ENCODE data around the gene FXYD1. TPM values are rescaled to one million over a fixed set of nuclear protein-coding genes. Genes with fewer than 3 reads are reported as not detected.

The FXYD1 gene
- total RNA-seq, 1 experiment from 2014 or later: not detected

DNA sequence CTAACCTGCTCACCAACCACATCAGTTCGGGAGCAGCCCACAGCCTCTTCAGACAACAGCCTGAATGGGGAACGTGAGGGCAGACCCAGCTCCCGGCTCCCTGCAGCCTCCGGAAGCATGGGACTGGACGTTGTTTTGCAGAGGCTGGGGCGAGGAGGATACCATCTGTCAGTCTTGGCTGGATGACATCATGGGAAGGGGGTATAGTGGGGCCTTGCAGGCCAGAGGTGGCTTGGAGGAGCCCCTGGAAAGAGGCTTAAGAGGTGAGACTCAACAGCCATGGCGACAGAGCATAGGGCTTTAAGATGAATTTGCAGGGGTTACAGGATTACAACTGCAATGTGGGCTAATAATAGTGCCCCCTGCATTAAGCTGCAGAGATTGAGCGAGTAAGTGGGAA is 21.5 kb upstream of the FXYD1 start:
- intact Hi-C loops (cut with micrococcal nuclease; ENCODE audit: unreplicated experiment) (no loop called here), in situ Hi-C loops (cut with HindIII; ENCODE audit: low pct_unique_long_range_greater_than_20kb, low sequenced_read_pairs) (no loop called here)
- 0 out of 2 replicates have a peak, but pooled peaks cover 2% of the 10 kb centered on the region for H3K27me3 ChIP-seq (ENCODE audit: control insufficient read depth, insufficient read depth, low read length)
- H3K36me3 ChIP-seq (ENCODE audit: control insufficient read depth, insufficient read depth, low read length): no peaks in the 10 kb centered on the region
- no peak overlapping the region for H3K4me3 ChIP-seq (ENCODE audit: low read depth in 2 of 2, low read length in 2 of 2)
- POLR2A ChIA-PET: no interaction called here
- no peaks in the 10 kb centered on the region for H3K4me1 ChIP-seq (ENCODE audit: control insufficient read depth, insufficient read depth, low read length)
- H3K27ac ChIP-seq (ENCODE audit: low read length): no peak overlapping the region
- no peak for DNase-seq (ENCODE audit: low read depth, low spot score)
- no peaks in the 10 kb centered on the region for H3K9me3 ChIP-seq (ENCODE audit: control insufficient read depth, insufficient read depth, low read depth, low read length)
- TF ChIP-seq TCF7L2 (IDR thresholded peaks at IDR 0.05; ENCODE audit: low read depth, low read length) (no peak), SIN3A (IDR thresholded peaks at IDR 0.05; ENCODE audit: borderline replicate concordance, insufficient read depth, low read depth, low read length) (no peak), POLR2AphosphoS5 (IDR thresholded peaks at IDR 0.05; ENCODE audit: low read depth, low read length) (no peak)
- TF ChIP-seq, protein P1, sequence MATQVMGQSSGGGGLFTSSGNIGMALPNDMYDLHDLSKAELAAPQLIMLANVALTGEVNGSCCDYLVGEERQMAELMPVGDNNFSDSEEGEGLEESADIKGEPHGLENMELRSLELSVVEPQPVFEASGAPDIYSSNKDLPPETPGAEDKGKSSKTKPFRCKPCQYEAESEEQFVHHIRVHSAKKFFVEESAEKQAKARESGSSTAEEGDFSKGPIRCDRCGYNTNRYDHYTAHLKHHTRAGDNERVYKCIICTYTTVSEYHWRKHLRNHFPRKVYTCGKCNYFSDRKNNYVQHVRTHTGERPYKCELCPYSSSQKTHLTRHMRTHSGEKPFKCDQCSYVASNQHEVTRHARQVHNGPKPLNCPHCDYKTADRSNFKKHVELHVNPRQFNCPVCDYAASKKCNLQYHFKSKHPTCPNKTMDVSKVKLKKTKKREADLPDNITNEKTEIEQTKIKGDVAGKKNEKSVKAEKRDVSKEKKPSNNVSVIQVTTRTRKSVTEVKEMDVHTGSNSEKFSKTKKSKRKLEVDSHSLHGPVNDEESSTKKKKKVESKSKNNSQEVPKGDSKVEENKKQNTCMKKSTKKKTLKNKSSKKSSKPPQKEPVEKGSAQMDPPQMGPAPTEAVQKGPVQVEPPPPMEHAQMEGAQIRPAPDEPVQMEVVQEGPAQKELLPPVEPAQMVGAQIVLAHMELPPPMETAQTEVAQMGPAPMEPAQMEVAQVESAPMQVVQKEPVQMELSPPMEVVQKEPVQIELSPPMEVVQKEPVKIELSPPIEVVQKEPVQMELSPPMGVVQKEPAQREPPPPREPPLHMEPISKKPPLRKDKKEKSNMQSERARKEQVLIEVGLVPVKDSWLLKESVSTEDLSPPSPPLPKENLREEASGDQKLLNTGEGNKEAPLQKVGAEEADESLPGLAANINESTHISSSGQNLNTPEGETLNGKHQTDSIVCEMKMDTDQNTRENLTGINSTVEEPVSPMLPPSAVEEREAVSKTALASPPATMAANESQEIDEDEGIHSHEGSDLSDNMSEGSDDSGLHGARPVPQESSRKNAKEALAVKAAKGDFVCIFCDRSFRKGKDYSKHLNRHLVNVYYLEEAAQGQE (IDR thresholded peaks at IDR 0.05; ENCODE audit: insufficient read depth in 1 of 2, low read depth in 2 of 2, low read length in 1 of 2): no peak
- TF ChIP-seq, protein P2, sequence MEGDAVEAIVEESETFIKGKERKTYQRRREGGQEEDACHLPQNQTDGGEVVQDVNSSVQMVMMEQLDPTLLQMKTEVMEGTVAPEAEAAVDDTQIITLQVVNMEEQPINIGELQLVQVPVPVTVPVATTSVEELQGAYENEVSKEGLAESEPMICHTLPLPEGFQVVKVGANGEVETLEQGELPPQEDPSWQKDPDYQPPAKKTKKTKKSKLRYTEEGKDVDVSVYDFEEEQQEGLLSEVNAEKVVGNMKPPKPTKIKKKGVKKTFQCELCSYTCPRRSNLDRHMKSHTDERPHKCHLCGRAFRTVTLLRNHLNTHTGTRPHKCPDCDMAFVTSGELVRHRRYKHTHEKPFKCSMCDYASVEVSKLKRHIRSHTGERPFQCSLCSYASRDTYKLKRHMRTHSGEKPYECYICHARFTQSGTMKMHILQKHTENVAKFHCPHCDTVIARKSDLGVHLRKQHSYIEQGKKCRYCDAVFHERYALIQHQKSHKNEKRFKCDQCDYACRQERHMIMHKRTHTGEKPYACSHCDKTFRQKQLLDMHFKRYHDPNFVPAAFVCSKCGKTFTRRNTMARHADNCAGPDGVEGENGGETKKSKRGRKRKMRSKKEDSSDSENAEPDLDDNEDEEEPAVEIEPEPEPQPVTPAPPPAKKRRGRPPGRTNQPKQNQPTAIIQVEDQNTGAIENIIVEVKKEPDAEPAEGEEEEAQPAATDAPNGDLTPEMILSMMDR (IDR thresholded peaks at IDR 0.05): no peak
- ATAC-seq: no peak; the same call in 1 of the 2 replicates
- CTCF ChIA-PET: interaction anchor here (0.6 to 0.9 kb wide), 3 partner anchors 18 to 226 kb away, joined by 3 to 8 read pairs (median 3); partner anchors contain the start of gene LGI4
- no TSS peak for BruUV-seq (replicated peaks)

DNA sequence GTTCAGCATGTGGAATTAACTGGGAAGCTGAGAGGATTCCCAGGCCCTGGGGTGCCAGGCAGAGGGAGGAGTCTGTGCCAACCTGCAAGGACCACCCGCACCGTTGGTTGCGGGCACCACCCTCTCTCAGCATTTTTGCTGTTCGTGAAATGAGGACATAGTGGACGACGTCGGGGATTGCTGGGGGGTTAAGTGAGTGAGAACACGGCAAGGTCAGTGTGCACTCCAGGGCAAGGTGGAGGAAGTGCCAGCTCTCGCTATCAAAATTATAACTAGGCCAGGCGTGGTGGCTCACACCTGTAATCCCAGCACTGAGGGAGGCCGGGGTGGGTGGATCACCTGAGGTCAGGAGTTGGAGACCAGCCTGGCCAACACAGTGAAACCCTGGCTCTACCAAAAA is 20.8 kb upstream of the FXYD1 start:
- in situ Hi-C loops (cut with HindIII; ENCODE audit: low pct_unique_long_range_greater_than_20kb, low sequenced_read_pairs) (no loop called here), intact Hi-C loops (cut with micrococcal nuclease; ENCODE audit: unreplicated experiment) (no loop called here)
- Histone ChIP-seq H3K4me1 (ENCODE audit: control insufficient read depth, insufficient read depth, low read length) (no peaks in the 10 kb centered on the region), H3K4me3 (ENCODE audit: low read depth in 2 of 2, low read length in 2 of 2) (no peak overlapping the region), H3K9me3 (ENCODE audit: control insufficient read depth, insufficient read depth, low read depth, low read length) (no peaks in the 10 kb centered on the region), H3K36me3 (ENCODE audit: control insufficient read depth, insufficient read depth, low read length) (no peaks in the 10 kb centered on the region), H3K27ac (ENCODE audit: low read length) (no peak overlapping the region), H3K27me3 (ENCODE audit: control insufficient read depth, insufficient read depth, low read length) (0 out of 2 replicates have a peak, but pooled peaks cover 2% of the 10 kb centered on the region)
- TF ChIP-seq, protein P2 (IDR thresholded peaks at IDR 0.05): no peak
- TF ChIP-seq TCF7L2 (IDR thresholded peaks at IDR 0.05; ENCODE audit: low read depth, low read length) (no peak), POLR2AphosphoS5 (IDR thresholded peaks at IDR 0.05; ENCODE audit: low read depth, low read length) (no peak), SIN3A (IDR thresholded peaks at IDR 0.05; ENCODE audit: borderline replicate concordance, insufficient read depth, low read depth, low read length) (no peak)
- TF ChIP-seq, protein P1 (IDR thresholded peaks at IDR 0.05; ENCODE audit: insufficient read depth in 1 of 2, low read depth in 2 of 2, low read length in 1 of 2): no peak
- POLR2A ChIA-PET: no interaction called here
- CTCF ChIA-PET: interaction anchor here (0.6 to 0.7 kb wide), 2 partner anchors 25 to 237 kb away, joined by 8 read pairs; no protein-coding TSS in a partner anchor
- ATAC-seq (no peak), DNase-seq (ENCODE audit: low read depth, low spot score) (no peak)
- BruUV-seq (replicated peaks): no TSS peak

All from Panc1 (cell line).